ENCODE data around the gene FXYD3.
A peak's percentile ranks its signal among the peaks of the same experiment; 100 is the strongest.

FXYD3 gene

GRCh38 chr19:35165200-35166058, 49.8 kb downstream of the FXYD3 start:
- Histone ChIP-seq H3K4me1 (ENCODE audit: control extremely low read depth in 1 of 4, control insufficient read depth in 4 of 4, insufficient read depth in 4 of 4, low read length in 3 of 4) (peaks cover 14 to 37% (median 30%) of the 10 kb centered on the region in 4 experiments), H3K36me3 (ENCODE audit: control insufficient read depth in 4 of 4, insufficient read depth in 4 of 4, low read length in 3 of 4) (peaks cover 38 to 86% (median 75%) of the 10 kb centered on the region in 4 experiments), H3K27ac (ENCODE audit: insufficient read depth in 1 of 2, low read depth in 1 of 2, low read length in 2 of 2, poor library complexity in 1 of 2, severe bottlenecking in 2 of 2) (peak overlapping the region in 1 of 2 experiments; percentile 44), H3K27me3 (replicated peaks in 2 of 5; ENCODE audit: control insufficient read depth in 4 of 5, insufficient read depth in 5 of 5, low read length in 4 of 5) (no peaks in the 10 kb centered on the region), H3K9me3 (ENCODE audit: control extremely low read depth in 1 of 5, control insufficient read depth in 4 of 5, insufficient read depth in 2 of 5, low read depth in 1 of 5, low read length in 4 of 5) (peaks cover 0 to 37% (median 13%) of the 10 kb centered on the region in 5 experiments), H3K4me3 (ENCODE audit: control insufficient read depth in 1 of 7, extremely low read depth in 1 of 7, insufficient read depth in 4 of 7, low read depth in 2 of 7, low read length in 6 of 7) (no peak overlapping the region)
- DNase-seq: no peak
- POLR2A ChIA-PET: no interaction called here
- CTCF ChIA-PET: interaction anchor here (1.2 kb wide), 1 partner anchor 13 kb away, joined by 4 read pairs; no protein-coding TSS in a partner anchor
- 97% methylated on average over 4 of the region's 5 CpGs for WGBS (ENCODE audit: insufficient coverage)

GRCh38 chr19:35166100-35167063, 50.8 kb downstream of the FXYD3 start:
- DNase-seq: no peak
- H3K9me3 ChIP-seq (ENCODE audit: control extremely low read depth in 1 of 5, control insufficient read depth in 4 of 5, insufficient read depth in 2 of 5, low read depth in 1 of 5, low read length in 4 of 5): peaks cover 0 to 36% (median 13%) of the 10 kb centered on the region in 5 experiments
- peak overlapping the region in 3 of 7 experiments; percentile 27 to 45 (median 30) for H3K4me3 ChIP-seq (ENCODE audit: control insufficient read depth in 1 of 7, extremely low read depth in 1 of 7, insufficient read depth in 4 of 7, low read depth in 2 of 7, low read length in 6 of 7)
- H3K27ac ChIP-seq (ENCODE audit: insufficient read depth in 1 of 2, low read depth in 1 of 2, low read length in 2 of 2, poor library complexity in 1 of 2, severe bottlenecking in 2 of 2): peak overlapping the region in 1 of 2 experiments; percentile 69
- peaks cover 14 to 44% (median 30%) of the 10 kb centered on the region in 4 experiments for H3K4me1 ChIP-seq (ENCODE audit: control extremely low read depth in 1 of 4, control insufficient read depth in 4 of 4, insufficient read depth in 4 of 4, low read length in 3 of 4)
- 100% methylated on average over 1 of the region's 7 CpGs for WGBS (ENCODE audit: insufficient coverage)
- H3K27me3 ChIP-seq (replicated peaks in 2 of 5; ENCODE audit: control insufficient read depth in 4 of 5, insufficient read depth in 5 of 5, low read length in 4 of 5): no peaks in the 10 kb centered on the region
- peaks cover 30 to 81% (median 68%) of the 10 kb centered on the region in 4 experiments for H3K36me3 ChIP-seq (ENCODE audit: control insufficient read depth in 4 of 4, insufficient read depth in 4 of 4, low read length in 3 of 4)
- POLR2A ChIA-PET: no interaction called here
- CTCF ChIA-PET: interaction anchor here (1.1 to 4.2 kb wide), 6 partner anchors 7 to 37 kb away, joined by 3 to 18 read pairs (median 4); no protein-coding TSS in a partner anchor

- H3K27ac ChIP-seq (ENCODE audit: insufficient read depth in 1 of 2, low read depth in 1 of 2, low read length in 2 of 2, poor library complexity in 1 of 2, severe bottlenecking in 2 of 2): peak overlapping the region; percentile 4 to 69
- peaks cover 14 to 54% (median 38%) of the 10 kb centered on the region in 4 experiments for H3K4me1 ChIP-seq (ENCODE audit: control extremely low read depth in 1 of 4, control insufficient read depth in 4 of 4, insufficient read depth in 4 of 4, low read length in 3 of 4)
- H3K27me3 ChIP-seq (replicated peaks in 2 of 5; ENCODE audit: control insufficient read depth in 4 of 5, insufficient read depth in 5 of 5, low read length in 4 of 5): no peaks in the 10 kb centered on the region
- H3K9me3 ChIP-seq (ENCODE audit: control extremely low read depth in 1 of 5, control insufficient read depth in 4 of 5, insufficient read depth in 2 of 5, low read depth in 1 of 5, low read length in 4 of 5): peaks cover 0 to 27% (median 9%) of the 10 kb centered on the region in 5 experiments
- ChIA-PET POLR2A (interaction anchor here (0.6 to 1.1 kb wide), 3 partner anchors 13 to 142 kb away, joined by 3 to 4 read pairs (median 3); partner anchors contain the start of gene FXYD5), CTCF (interaction anchor here (1.5 to 4.2 kb wide), 4 partner anchors 9 to 36 kb away, joined by 4 to 18 read pairs (median 8); no protein-coding TSS in a partner anchor)
- H3K36me3 ChIP-seq (ENCODE audit: control insufficient read depth in 4 of 4, insufficient read depth in 4 of 4, low read length in 3 of 4): peaks cover 22 to 75% (median 61%) of the 10 kb centered on the region in 4 experiments
- DNase-seq: peak; percentile 37 to 86 (median 81)
- peak overlapping the region in 4 of 7 experiments; percentile 10 to 45 (median 40) for H3K4me3 ChIP-seq (ENCODE audit: control insufficient read depth in 1 of 7, extremely low read depth in 1 of 7, insufficient read depth in 4 of 7, low read depth in 2 of 7, low read length in 6 of 7)
- WGBS (ENCODE audit: insufficient coverage): 50% methylated on average over 4 of the region's 5 CpGs
These were observed 51.9 kb downstream of the FXYD3 start for GRCh38 chr19:35167251-35168119.

- Histone ChIP-seq H3K27ac (ENCODE audit: insufficient read depth in 1 of 2, low read depth in 1 of 2, low read length in 2 of 2, poor library complexity in 1 of 2, severe bottlenecking in 2 of 2) (peak overlapping the region in 1 of 2 experiments; percentile 69), H3K4me1 (ENCODE audit: control extremely low read depth in 1 of 4, control insufficient read depth in 4 of 4, insufficient read depth in 4 of 4, low read length in 3 of 4) (peaks cover 14 to 54% (median 39%) of the 10 kb centered on the region in 4 experiments), H3K36me3 (ENCODE audit: control insufficient read depth in 4 of 4, insufficient read depth in 4 of 4, low read length in 3 of 4) (peaks cover 17 to 69% (median 57%) of the 10 kb centered on the region in 4 experiments), H3K4me3 (ENCODE audit: control insufficient read depth in 1 of 7, extremely low read depth in 1 of 7, insufficient read depth in 4 of 7, low read depth in 2 of 7, low read length in 6 of 7) (peak overlapping the region in 1 of 7 experiments; percentile 11), H3K27me3 (replicated peaks in 2 of 5; ENCODE audit: control insufficient read depth in 4 of 5, insufficient read depth in 5 of 5, low read length in 4 of 5) (no peaks in the 10 kb centered on the region), H3K9me3 (ENCODE audit: control extremely low read depth in 1 of 5, control insufficient read depth in 4 of 5, insufficient read depth in 2 of 5, low read depth in 1 of 5, low read length in 4 of 5) (peaks cover 0 to 26% (median 9%) of the 10 kb centered on the region in 5 experiments)
- WGBS (ENCODE audit: insufficient coverage): 75% methylated on average over 2 of the region's 3 CpGs
- peak in 1 of 3 donors; percentile 52 for DNase-seq
- CTCF ChIA-PET: interaction anchor here (0.9 to 4.2 kb wide), 6 partner anchors 9 to 33 kb away, joined by 3 to 18 read pairs (median 5); no protein-coding TSS in a partner anchor
- POLR2A ChIA-PET: interaction anchor here (0.6 to 1.1 kb wide), 3 partner anchors 14 to 142 kb away, joined by 3 to 6 read pairs (median 4); partner anchors contain the start of gene FXYD5
These were observed 52.6 kb downstream of the FXYD3 start for GRCh38 chr19:35168196-35168595.

- DNase-seq: no peak
- ChIA-PET POLR2A (interaction anchor here (1.1 kb wide), 2 partner anchors 15 to 41 kb away, joined by 5 to 6 read pairs; partner anchors contain the start of gene FXYD5), CTCF (interaction anchor here (0.9 to 4.2 kb wide), 7 partner anchors 10 to 31 kb away, joined by 3 to 18 read pairs (median 4); partner anchors contain the start of gene FXYD5)
- 88% methylated on average over 11 of the region's 18 CpGs for WGBS (ENCODE audit: insufficient coverage)
- Histone ChIP-seq H3K9me3 (ENCODE audit: control extremely low read depth in 1 of 5, control insufficient read depth in 4 of 5, insufficient read depth in 2 of 5, low read depth in 1 of 5, low read length in 4 of 5) (peaks cover 0 to 18% (median 4%) of the 10 kb centered on the region in 5 experiments), H3K36me3 (ENCODE audit: control insufficient read depth in 4 of 4, insufficient read depth in 4 of 4, low read length in 3 of 4) (peaks cover 8 to 58% (median 46%) of the 10 kb centered on the region in 4 experiments), H3K4me1 (ENCODE audit: control extremely low read depth in 1 of 4, control insufficient read depth in 4 of 4, insufficient read depth in 4 of 4, low read length in 3 of 4) (peaks cover 14 to 54% (median 39%) of the 10 kb centered on the region in 4 experiments), H3K4me3 (ENCODE audit: control insufficient read depth in 1 of 7, extremely low read depth in 1 of 7, insufficient read depth in 4 of 7, low read depth in 2 of 7, low read length in 6 of 7) (no peak overlapping the region), H3K27me3 (replicated peaks in 2 of 5; ENCODE audit: control insufficient read depth in 4 of 5, insufficient read depth in 5 of 5, low read length in 4 of 5) (no peaks in the 10 kb centered on the region), H3K27ac (ENCODE audit: insufficient read depth in 1 of 2, low read depth in 1 of 2, low read length in 2 of 2, poor library complexity in 1 of 2, severe bottlenecking in 2 of 2) (no peak overlapping the region)
These were observed 53.8 kb downstream of the FXYD3 start for GRCh38 chr19:35169221-35169995.
